AG04450 (cell line): ENCODE results near the gene LAMA5. TPM values are rescaled to one million over a fixed set of nuclear protein-coding genes. Genes with fewer than 3 reads are reported as not detected.
A peak's percentile ranks its signal among the peaks of the same experiment; 100 is the strongest.

Experiments
- CTCF ChIA-PET: fragments of 300-600, 350-600 bp; formaldehyde crosslinking; extraction: SDS; loops from one replicate; lab custom pipeline; 2022; ENCODE audit warnings: antibody characterized with exemption, inconsistent platforms; lab: Charles Lee
- POLR2A ChIA-PET: fragments of 350-600 bp; formaldehyde crosslinking; extraction: SDS; loops from one replicate; lab custom pipeline; 2021; ENCODE audit warnings: antibody characterized with exemption, inconsistent platforms; lab: Yijun Ruan, JAX
- DNase-seq: peaks from one replicate; pipeline ENCODE4 v3.0.0-alpha.2; 2011; ENCODE audit warnings: low read depth, low spot score
- H3K27ac ChIP-seq: one replicate; pipeline ENCODE4 v1.5.1; 2012; ENCODE audit warnings: low read depth, low read length, control low read depth
- H3K27me3 ChIP-seq: one replicate; pipeline ENCODE4 v1.6.0; 2012; ENCODE audit warnings: low read length; ENCODE audit not compliant: control insufficient read depth, insufficient read depth
- H3K4me3 ChIP-seq: 2 replicates; pipeline ENCODE4 v1.5.1; 2011; ENCODE audit warnings: mild to moderate bottlenecking, low read depth, low read length, control low read depth
- H3K9me3 ChIP-seq: 2 replicates; pipeline ENCODE4 v1.5.1; 2012; ENCODE audit warnings: low read length; ENCODE audit not compliant: control insufficient read depth, insufficient read depth
- CTCF ChIP-seq: IDR thresholded peaks from 2 replicates; pipeline ENCODE4 v1.5.1; 2011; ENCODE audit warnings: low read depth, low read length, control low read depth, inconsistent platforms
- polyA plus RNA-seq: library from polyadenylated mRNA; depleted of rRNA; stranded (reverse); fragments of >200 nt; gene quantifications from 2 replicates; pipeline ENCODE4 v1.2.3, GENCODE V29; 2011

Gene LAMA5
- polyA plus RNA-seq, 1 experiment = 1.9 TPM

GRCh38 chr20:62302341-62303061 lies 64.6 kb downstream of the LAMA5 start, which contains the start of gene ADRM1:
TSS of gene ADRM1 (plus strand) at chr20:62302997. CDS start at chr20:62303569, 572 bp downstream.
- ChIA-PET CTCF (interaction anchor here (0.5 to 2.5 kb wide), 19 partner anchors 12 to 864 kb away, joined by 3 to 50 read pairs (median 4); no protein-coding TSS in a partner anchor), POLR2A (interaction anchor here (0.6 to 1.1 kb wide), 5 partner anchors 62 to 491 kb away, joined by 3 to 12 read pairs (median 3); partner anchors contain the start of gene RPS21)
- peak within 1 kb of the TSS; percentile 95 for H3K27ac ChIP-seq
- no peaks in the 10 kb centered on the region; the same call in 1 of the 2 replicates for H3K9me3 ChIP-seq
- H3K4me3 ChIP-seq = peak within 1 kb of the TSS; percentile 86
- TF ChIP-seq CTCF = peak; percentile 88
- no peaks in the 10 kb centered on the region for H3K27me3 ChIP-seq
- peak; percentile 91 for DNase-seq

- ChIA-PET POLR2A (interaction anchor here (0.6 to 1.1 kb wide), 4 partner anchors 73 to 492 kb away, joined by 3 to 12 read pairs (median 4); partner anchors contain the start of gene RPS21), CTCF (interaction anchor here (0.5 to 3.2 kb wide), 21 partner anchors 11 to 863 kb away, joined by 3 to 50 read pairs (median 5); no protein-coding TSS in a partner anchor)
- Histone ChIP-seq H3K4me3 (peak overlapping the region; percentile 78), H3K27ac (peak overlapping the region; percentile 95), H3K9me3 (no peaks in the 10 kb centered on the region; the same call in 1 of the 2 replicates), H3K27me3 (no peaks in the 10 kb centered on the region)
- DNase-seq = peak; percentile 71
- TF ChIP-seq CTCF = peak; percentile 90
Observed at GRCh38 chr20:62301773-62302340, 65.3 kb downstream of the LAMA5 start.

GRCh38 chr20:62301111-62301668 lies 65.9 kb downstream of the LAMA5 start:
- ChIA-PET CTCF (interaction anchor here (0.9 to 3.2 kb wide), 9 partner anchors 9 to 315 kb away, joined by 3 to 50 read pairs (median 6); no protein-coding TSS in a partner anchor), POLR2A (interaction anchor here (0.6 kb wide), 1 partner anchor 85 kb away, joined by 3 read pairs; no protein-coding TSS in a partner anchor)
- Histone ChIP-seq H3K4me3 (no peak overlapping the region), H3K27ac (no peak overlapping the region), H3K9me3 (no peaks in the 10 kb centered on the region; the same call in 1 of the 2 replicates), H3K27me3 (no peaks in the 10 kb centered on the region)
- TF ChIP-seq CTCF = no peak
- no peak for DNase-seq

- CTCF ChIA-PET = interaction anchor here (0.9 to 3.2 kb wide), 9 partner anchors 8 to 316 kb away, joined by 3 to 50 read pairs (median 6); no protein-coding TSS in a partner anchor
- no peak for TF ChIP-seq CTCF
- Histone ChIP-seq H3K9me3 (no peaks in the 10 kb centered on the region; the same call in 1 of the 2 replicates), H3K4me3 (no peak overlapping the region), H3K27ac (no peak overlapping the region), H3K27me3 (no peaks in the 10 kb centered on the region)
- no peak for DNase-seq
- POLR2A ChIA-PET = no interaction called here
Observed at GRCh38 chr20:62300319-62300718, 66.8 kb downstream of the LAMA5 start.
